ENCODE data around the gene ARRDC4.
"Not testable (repeated sequence)": the region's sequence is repeated elsewhere in the genome, so short reads cannot be mapped to it uniquely, and the experiment has no call there.

ARRDC4 gene

DNA sequence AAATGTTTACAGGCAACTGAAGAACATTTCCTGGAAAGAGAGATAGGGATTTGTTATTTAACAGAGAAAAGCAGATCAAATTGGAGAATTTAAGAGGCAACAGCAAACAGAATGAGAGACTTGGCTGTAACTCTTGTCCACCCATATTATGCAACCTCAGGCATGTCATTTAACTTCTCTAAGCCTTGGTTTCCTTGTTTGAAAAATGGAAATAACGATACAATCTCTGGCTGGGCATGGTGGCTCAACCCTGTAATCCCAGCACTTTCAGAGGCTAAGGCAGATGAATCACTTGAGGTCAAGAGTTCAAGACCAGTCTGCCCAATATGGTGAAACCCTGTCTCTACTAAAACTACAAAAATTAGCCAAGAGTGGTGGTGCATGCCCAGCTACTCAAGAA is 23.7 kb downstream of the ARRDC4 start:
- no peak overlapping the region for H3K4me3 ChIP-seq (replicated peaks in 1 of 2; ENCODE audit: low read depth in 2 of 2, low read length in 2 of 2)
- peak in 1 of 2 donors; percentile 8 for DNase-seq (ENCODE audit: low read depth in 2 of 2)
- TF ChIP-seq CTCF (IDR thresholded peaks at IDR 0.05; ENCODE audit: low read depth, low read length): no peak

- H3K4me3 ChIP-seq (replicated peaks in 1 of 2; ENCODE audit: low read depth in 2 of 2, low read length in 2 of 2); DNase-seq (ENCODE audit: low read depth in 2 of 2): not testable (repeated sequence)
These were observed 25.5 kb downstream of the ARRDC4 start for GRCh38 chr15:97985979-97986378.

GRCh38 chr15:97986781-97987180 is 26.3 kb downstream of the ARRDC4 start:
- no peak for DNase-seq (ENCODE audit: low read depth in 2 of 2)
- TF ChIP-seq CTCF (IDR thresholded peaks at IDR 0.05; ENCODE audit: low read depth, low read length): no peak
- H3K4me3 ChIP-seq (replicated peaks in 1 of 2; ENCODE audit: low read depth in 2 of 2, low read length in 2 of 2): no peak overlapping the region

DNA sequence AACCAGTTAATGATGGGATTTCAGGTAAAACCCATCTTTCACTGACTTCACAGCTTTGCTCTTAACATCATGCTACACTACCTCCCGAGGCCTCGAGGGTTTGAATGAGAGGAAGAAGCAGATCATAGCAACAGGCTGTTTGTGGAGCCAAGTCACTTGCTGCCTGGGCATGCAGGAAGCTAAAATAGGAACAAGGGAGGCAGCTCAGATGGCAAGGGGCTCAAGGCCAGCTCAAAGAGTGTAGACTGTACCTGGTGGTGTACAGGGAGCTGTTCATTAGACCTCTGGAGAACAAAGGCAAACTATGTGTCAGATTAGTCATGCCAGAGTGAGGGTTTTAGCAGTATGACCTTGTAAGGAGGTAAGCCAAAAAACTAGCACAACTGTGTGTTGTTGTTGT is 28.8 kb downstream of the ARRDC4 start:
- TF ChIP-seq CTCF (IDR thresholded peaks at IDR 0.05; ENCODE audit: low read depth, low read length): no peak
- no peak for DNase-seq (ENCODE audit: low read depth in 2 of 2)
- H3K4me3 ChIP-seq (replicated peaks in 1 of 2; ENCODE audit: low read depth in 2 of 2, low read length in 2 of 2): no peak overlapping the region

GRCh38 chr15:97991972-97992541 is 31.6 kb downstream of the ARRDC4 start:
- DNase-seq (ENCODE audit: low read depth in 2 of 2): no peak
- TF ChIP-seq CTCF (IDR thresholded peaks at IDR 0.05; ENCODE audit: low read depth, low read length): no peak

GRCh38 chr15:97992823-97993222 is 32.3 kb downstream of the ARRDC4 start:
- no peak overlapping the region for H3K4me3 ChIP-seq (replicated peaks in 1 of 2; ENCODE audit: low read depth in 2 of 2, low read length in 2 of 2)
- DNase-seq (ENCODE audit: low read depth in 2 of 2): no peak
- TF ChIP-seq CTCF (IDR thresholded peaks at IDR 0.05; ENCODE audit: low read depth, low read length): no peak

More at GRCh38 chr15:97991972-97992541, 31.6 kb downstream of the ARRDC4 start:
- H3K4me3 ChIP-seq (replicated peaks in 1 of 2; ENCODE audit: low read depth in 2 of 2, low read length in 2 of 2): no peak overlapping the region

DNA sequence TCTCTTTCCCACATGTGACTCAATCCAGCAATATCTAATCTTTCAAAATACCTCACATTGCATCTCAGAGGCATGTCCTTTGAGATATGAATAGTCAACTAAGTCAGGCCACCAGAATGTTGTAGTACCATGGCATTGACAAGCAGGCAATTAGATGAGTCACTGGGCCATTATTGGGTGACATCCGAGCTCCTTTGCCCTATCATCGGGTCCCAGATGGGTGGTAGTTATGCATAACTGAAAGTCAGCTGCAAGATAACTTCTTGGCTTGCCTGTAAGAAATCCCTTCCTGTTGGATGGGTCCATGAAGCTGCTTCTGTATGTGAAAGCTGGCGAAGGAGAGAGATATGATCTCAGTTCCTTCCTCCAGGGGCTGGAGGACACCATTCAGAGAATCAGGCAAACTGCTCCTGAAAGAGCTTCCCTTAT is 32.8 kb downstream of the ARRDC4 start:
- no peak overlapping the region for H3K4me3 ChIP-seq (replicated peaks in 1 of 2; ENCODE audit: low read depth in 2 of 2, low read length in 2 of 2)
- DNase-seq (ENCODE audit: low read depth in 2 of 2): peak in 1 of 2 donors; percentile 2

More for the DNA sequence above, 32.8 kb downstream of the ARRDC4 start:
- no peak for TF ChIP-seq CTCF (IDR thresholded peaks at IDR 0.05; ENCODE audit: low read depth, low read length)

Measured in cardiac fibroblast (primary cell).